Natural killer cell (primary cell): ENCODE data around the gene RAB40A. TPM values are rescaled to one million over a fixed set of nuclear protein-coding genes. Genes with fewer than 3 reads are reported as not detected.
"Not testable (repeated sequence)": the region's sequence is repeated elsewhere in the genome, so short reads cannot be mapped to it uniquely, and the experiment has no call there.

Experiments used
- ATAC-seq, 3 donors: fragments of 150-1000 bp in 2 of 3; fragments of 200-7000 bp in 1 of 3; cut with Tn5 transposase; 1 replicate in 1 of 3; 2 replicates in 2 of 3; pipeline ENCODE4 v1.10.0; 2021; ENCODE audit warnings: mild to moderate bottlenecking in 2 of 3, moderate library complexity in 2 of 3
- DNase-seq, 2 donors: peaks; one replicate each; pipeline versions ENCODE4 v3.0.0 to v3.0.0-alpha.2; 2013 to 2021; ENCODE audit warnings: mixed read lengths in 1 of 2
- H3K27ac ChIP-seq: one replicate; pipeline ENCODE4 v1.5.1; 2013; ENCODE audit warnings: mild to moderate bottlenecking, low read length
- H3K27me3 ChIP-seq: one replicate; pipeline ENCODE4 v1.6.1; 2013; ENCODE audit warnings: low read length; ENCODE audit not compliant: control insufficient read depth, insufficient read depth
- H3K36me3 ChIP-seq: one replicate; pipeline ENCODE4 v1.6.1; 2013; ENCODE audit warnings: low read length; ENCODE audit not compliant: control insufficient read depth, insufficient read depth
- H3K4me1 ChIP-seq: one replicate; pipeline ENCODE4 v1.6.1; 2013; ENCODE audit warnings: low read length; ENCODE audit not compliant: control insufficient read depth, insufficient read depth
- H3K4me3 ChIP-seq: one replicate; pipeline ENCODE4 v1.5.1; 2013; ENCODE audit warnings: low read length
- H3K9me3 ChIP-seq: one replicate; pipeline ENCODE4 v1.6.1; 2013; ENCODE audit warnings: low read length; ENCODE audit not compliant: control insufficient read depth, insufficient read depth
- H3K27ac Mint-ChIP-seq, 2 donors: one replicate each; pipeline ENCODE4 v1.8.0; 2022; ENCODE audit warnings: mild to moderate bottlenecking in 2 of 2, mixed read lengths in 2 of 2, moderate library complexity in 1 of 2
- H3K27me3 Mint-ChIP-seq, 2 donors: one replicate each; pipeline ENCODE4 v1.8.0; 2022; ENCODE audit warnings: low read depth in 2 of 2, mixed read lengths in 2 of 2
- H3K36me3 Mint-ChIP-seq: one replicate; pipeline ENCODE4 v1.8.0; 2022; ENCODE audit warnings: mixed read lengths
- H3K4me1 Mint-ChIP-seq, 2 donors: one replicate each; pipeline ENCODE4 v1.8.0; 2022; ENCODE audit warnings: mixed read lengths in 2 of 2
- H3K4me3 Mint-ChIP-seq: one replicate; pipeline ENCODE4 v1.8.0; 2022; ENCODE audit warnings: mild to moderate bottlenecking, moderate library complexity, mixed read lengths
- H3K9me3 Mint-ChIP-seq, 2 donors: one replicate each; pipeline ENCODE4 v1.8.0; 2022; ENCODE audit warnings: mixed read lengths in 2 of 2
- CTCF ChIP-seq: fragments of 200-600 bp; IDR thresholded peaks from one replicate; pipeline ENCODE4 v1.8.0; 2022; ENCODE audit warnings: antibody characterized with exemption
- WGBS: methylation state at CpG from one replicate; pipeline ENCODE4 v1.1.7; 2013; ENCODE audit warnings: missing lambda C conversion rate; ENCODE audit not compliant: insufficient coverage; 5-methylcytosine and 5-hydroxymethylcytosine counted together
- intact Hi-C: fragments of 100-400 bp; cut with micrococcal nuclease; formaldehyde crosslinking; loops from one replicate; pipeline ENCODE4 v1.14.2; 2022
- total RNA-seq, 4 donors: library from RNA; stranded (reverse); fragments of 120-200 nt in 1 of 4; gene quantifications; one replicate each; pipeline versions ENCODE4 v1.2.3 to v1.2.4, GENCODE V29; 2013 to 2022

Gene RAB40A
- total RNA-seq, 3 donors from 2014 or later (not counting 1 experiment from before 2014, with no cell fraction given) = not detected

- Mint-ChIP-seq H3K27me3 (peaks cover 0 to 7% of the 10 kb centered on the region in 2 donors), H3K27ac (no peak overlapping the region), H3K9me3 (no peaks in the 10 kb centered on the region), H3K4me3 (no peak overlapping the region), H3K4me1 (no peaks in the 10 kb centered on the region), H3K36me3 (no peaks in the 10 kb centered on the region)
- DNase-seq (no peak), ATAC-seq (no peak)
- Histone ChIP-seq H3K9me3 (no peaks in the 10 kb centered on the region), H3K27me3 (no peaks in the 10 kb centered on the region), H3K4me1 (no peaks in the 10 kb centered on the region), H3K27ac (no peak overlapping the region), H3K36me3 (no peaks in the 10 kb centered on the region), H3K4me3 (no peak overlapping the region)
- intact Hi-C loops = no loop called here
- TF ChIP-seq CTCF = no peak
Observed at GRCh38 chrX:103477496-103477895, 41.8 kb downstream of the RAB40A start.

DNA sequence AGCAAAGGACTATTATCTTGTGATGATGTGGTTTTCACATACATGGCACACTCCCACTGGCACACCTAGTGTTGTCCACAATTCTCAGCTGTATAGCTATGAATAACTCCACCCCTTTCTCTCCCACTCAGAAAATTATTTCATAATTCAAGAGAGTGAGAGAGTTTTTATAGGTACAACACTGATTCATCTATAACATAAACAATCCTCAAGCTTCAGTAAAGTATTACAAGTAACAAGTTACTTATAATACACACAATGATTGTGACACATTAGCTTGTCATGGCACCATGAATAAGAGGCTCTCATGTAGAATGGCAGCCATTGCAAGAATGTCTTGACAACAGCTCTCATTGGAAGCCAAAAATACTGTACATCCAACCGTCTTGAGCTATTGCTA, 43.9 kb downstream of the RAB40A start:
- Histone ChIP-seq H3K36me3 (no peaks in the 10 kb centered on the region), H3K27ac (no peak overlapping the region), H3K4me1 (no peaks in the 10 kb centered on the region), H3K4me3 (no peak overlapping the region), H3K27me3 (no peaks in the 10 kb centered on the region), H3K9me3 (no peaks in the 10 kb centered on the region)
- ATAC-seq (no peak), DNase-seq (no peak)
- H3K4me3 Mint-ChIP-seq = no peak overlapping the region
- no peaks in the 10 kb centered on the region for H3K4me1 Mint-ChIP-seq
- H3K27me3 Mint-ChIP-seq = peaks cover 0 to 7% of the 10 kb centered on the region in 2 donors
- no peaks in the 10 kb centered on the region for H3K36me3 Mint-ChIP-seq
- H3K9me3 Mint-ChIP-seq = no peaks in the 10 kb centered on the region
- WGBS = no CpG with 5 or more reads among the region's 1 CpG
- intact Hi-C loops = no loop called here
- TF ChIP-seq CTCF = no peak
- H3K27ac Mint-ChIP-seq = no peak overlapping the region

- H3K27ac Mint-ChIP-seq, ATAC-seq, H3K36me3 Mint-ChIP-seq, H3K27me3 ChIP-seq, H3K4me1 ChIP-seq, H3K9me3 Mint-ChIP-seq, intact Hi-C loops, H3K4me1 Mint-ChIP-seq, H3K36me3 ChIP-seq, H3K4me3 ChIP-seq, DNase-seq, H3K27ac ChIP-seq, H3K4me3 Mint-ChIP-seq, H3K9me3 ChIP-seq: not testable (repeated sequence)
- H3K27me3 Mint-ChIP-seq = peaks cover 0 to 21% of the 10 kb centered on the region in 2 donors
- WGBS = 93% methylated on average over 7 of the region's 8 CpGs
Observed at GRCh38 chrX:103469977-103470376, 49.3 kb downstream of the RAB40A start.

DNA sequence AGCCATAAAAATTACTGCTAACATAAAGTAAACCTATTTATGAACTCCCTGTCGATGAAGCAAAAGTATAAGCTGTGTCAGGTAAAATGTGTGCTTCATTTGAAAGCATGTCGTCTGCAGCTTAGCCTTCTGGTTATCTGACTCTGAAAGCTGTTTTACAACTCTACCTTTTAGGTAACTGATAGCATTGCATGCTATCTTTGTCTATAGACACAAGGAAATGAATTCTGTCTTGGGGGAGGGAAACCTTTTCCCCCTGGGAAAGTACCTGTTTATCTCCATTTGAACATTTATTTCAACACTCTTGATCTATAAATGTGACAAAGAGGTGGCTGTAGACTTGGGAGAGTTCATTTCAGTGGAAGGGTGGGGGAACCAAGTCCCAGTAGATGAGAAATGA, 51.4 kb downstream of the RAB40A start:
- Mint-ChIP-seq H3K4me1 (peaks cover 5 to 7% of the 10 kb centered on the region in 2 donors), H3K9me3 (no peaks in the 10 kb centered on the region), H3K4me3 (no peak overlapping the region), H3K36me3 (no peaks in the 10 kb centered on the region), H3K27me3 (peaks cover 7 to 29% of the 10 kb centered on the region in 2 donors), H3K27ac (no peak overlapping the region)
- intact Hi-C loops = no loop called here
- no peak overlapping the region for H3K27ac ChIP-seq
- no peak overlapping the region for H3K4me3 ChIP-seq
- H3K27me3 ChIP-seq = no peaks in the 10 kb centered on the region
- DNase-seq (no peak), ATAC-seq (no peak)
- WGBS = no CpG with 5 or more reads among the region's 2 CpGs
- TF ChIP-seq CTCF = no peak
- H3K4me1 ChIP-seq = peaks cover 6% of the 10 kb centered on the region
- no peaks in the 10 kb centered on the region for H3K9me3 ChIP-seq
- no peaks in the 10 kb centered on the region for H3K36me3 ChIP-seq
